Hematopoietic multipotent progenitor cell treated with erythropoietin and hydrocortisone succinate and interleukin-3 and kit ligand, for 15 days (in vitro differentiated cells): ENCODE data around the gene PDGFB.

ENCODE experiments used
- DNase-seq: peaks from one replicate; pipeline ENCODE4 v3.0.0-alpha.2; 2015; ENCODE audit warnings: low spot score

PDGFB gene

GRCh38 chr22:39239561-39240423 is 5.0 kb downstream of the PDGFB start:
- no peak for DNase-seq

DNA sequence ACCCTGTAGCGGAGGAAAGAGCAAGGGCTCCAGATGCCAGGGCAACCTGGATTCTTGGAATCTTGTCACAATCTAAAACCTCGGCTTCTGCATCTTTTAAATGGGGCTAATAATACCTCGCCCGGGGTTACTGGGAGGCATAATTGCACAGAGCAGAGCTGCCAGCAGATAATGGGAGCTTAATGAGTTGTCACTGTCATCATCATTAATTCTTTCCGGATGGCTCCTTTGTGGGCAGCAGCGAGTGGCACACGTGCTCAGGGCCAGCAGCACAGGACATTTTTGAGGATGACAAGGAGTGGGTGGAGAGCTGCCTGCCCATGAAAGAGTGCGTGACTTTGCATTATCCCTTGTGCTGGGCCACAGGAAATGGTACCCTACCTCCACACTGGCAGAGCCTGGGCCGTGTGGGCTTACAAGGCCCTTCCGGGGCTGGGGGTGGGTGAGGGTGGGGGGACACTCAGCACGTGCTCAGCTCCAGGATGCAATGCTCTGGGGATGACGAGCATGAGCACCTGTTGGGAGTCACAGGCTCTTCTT is 5.7 kb downstream of the PDGFB start:
- DNase-seq, result no peak

DNA sequence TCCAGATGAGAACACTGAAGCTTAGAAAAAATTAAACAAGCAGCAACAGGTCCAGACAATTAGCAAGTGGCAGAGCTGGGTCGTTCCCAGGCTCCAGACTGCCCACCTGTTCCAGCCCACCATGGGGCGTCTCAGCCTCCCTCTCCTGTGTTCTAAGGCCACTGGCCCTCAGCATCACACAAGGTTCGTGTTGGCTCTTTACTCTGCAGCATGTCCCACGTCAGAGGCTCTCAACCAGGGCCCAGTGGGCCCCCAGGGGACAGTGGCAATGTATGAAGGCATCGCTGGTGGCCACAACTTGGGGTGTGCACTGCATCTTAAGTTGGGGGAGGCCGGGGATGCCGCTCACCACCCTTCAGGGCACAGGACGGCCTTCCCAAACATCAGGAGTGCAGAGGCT is 6.2 kb downstream of the PDGFB start:
- no peak for DNase-seq

DNA sequence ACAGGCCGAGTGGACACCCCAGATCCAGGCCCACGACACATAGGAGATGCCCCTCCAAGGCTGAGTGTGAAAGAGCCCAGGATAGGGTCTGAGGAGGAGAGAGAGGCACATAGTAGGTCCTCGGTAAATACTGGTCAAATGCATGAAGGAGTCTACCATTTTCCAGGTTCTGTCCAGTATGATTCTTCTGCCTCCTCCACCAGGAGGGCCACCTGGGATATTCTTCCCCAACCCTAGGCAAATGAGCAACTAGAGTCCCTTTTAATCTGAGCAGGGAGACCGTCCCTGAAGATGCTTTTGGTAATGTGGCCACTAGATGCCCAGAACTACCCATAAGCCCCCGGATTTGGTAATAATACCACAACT is 6.7 kb downstream of the PDGFB start:
- no peak for DNase-seq

DNA sequence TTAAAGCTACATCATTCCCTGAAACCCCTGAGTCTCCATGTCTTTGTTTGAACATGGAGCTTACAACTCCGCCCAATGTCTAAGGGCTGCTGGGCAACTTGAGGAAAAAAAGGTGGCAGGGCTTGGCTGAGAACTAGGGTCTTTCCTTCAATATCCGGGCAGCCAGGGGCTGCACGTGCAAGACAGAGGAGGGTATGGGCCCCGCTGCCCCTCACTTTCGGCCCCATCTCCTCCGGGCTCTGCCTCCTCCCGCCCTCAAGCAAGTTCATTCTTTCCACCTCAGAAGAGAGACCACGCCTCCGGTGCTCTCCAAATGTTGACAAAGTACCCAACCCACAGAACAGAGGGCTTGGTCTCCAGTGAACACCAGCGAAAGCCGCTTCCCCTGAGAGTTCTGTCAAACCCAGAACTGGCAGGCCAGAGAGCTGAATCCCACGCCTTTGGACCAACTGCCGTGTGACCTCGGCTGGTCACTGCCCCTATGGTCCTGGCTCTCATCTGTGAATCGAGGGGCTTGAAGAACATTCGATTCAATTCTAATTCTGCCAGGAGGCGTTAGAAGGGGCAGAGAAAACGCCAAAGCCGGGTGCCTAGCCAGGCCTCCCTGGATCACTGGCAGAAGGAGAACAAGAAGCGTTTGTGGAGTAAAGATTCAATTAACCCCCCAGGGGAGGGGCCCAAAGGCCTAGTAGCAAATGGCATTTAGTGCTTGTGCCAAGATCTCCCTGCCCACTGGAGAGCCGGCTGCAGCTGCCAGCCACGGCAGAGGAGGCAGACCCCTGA is 7.3 kb downstream of the PDGFB start:
- no peak for DNase-seq

DNA sequence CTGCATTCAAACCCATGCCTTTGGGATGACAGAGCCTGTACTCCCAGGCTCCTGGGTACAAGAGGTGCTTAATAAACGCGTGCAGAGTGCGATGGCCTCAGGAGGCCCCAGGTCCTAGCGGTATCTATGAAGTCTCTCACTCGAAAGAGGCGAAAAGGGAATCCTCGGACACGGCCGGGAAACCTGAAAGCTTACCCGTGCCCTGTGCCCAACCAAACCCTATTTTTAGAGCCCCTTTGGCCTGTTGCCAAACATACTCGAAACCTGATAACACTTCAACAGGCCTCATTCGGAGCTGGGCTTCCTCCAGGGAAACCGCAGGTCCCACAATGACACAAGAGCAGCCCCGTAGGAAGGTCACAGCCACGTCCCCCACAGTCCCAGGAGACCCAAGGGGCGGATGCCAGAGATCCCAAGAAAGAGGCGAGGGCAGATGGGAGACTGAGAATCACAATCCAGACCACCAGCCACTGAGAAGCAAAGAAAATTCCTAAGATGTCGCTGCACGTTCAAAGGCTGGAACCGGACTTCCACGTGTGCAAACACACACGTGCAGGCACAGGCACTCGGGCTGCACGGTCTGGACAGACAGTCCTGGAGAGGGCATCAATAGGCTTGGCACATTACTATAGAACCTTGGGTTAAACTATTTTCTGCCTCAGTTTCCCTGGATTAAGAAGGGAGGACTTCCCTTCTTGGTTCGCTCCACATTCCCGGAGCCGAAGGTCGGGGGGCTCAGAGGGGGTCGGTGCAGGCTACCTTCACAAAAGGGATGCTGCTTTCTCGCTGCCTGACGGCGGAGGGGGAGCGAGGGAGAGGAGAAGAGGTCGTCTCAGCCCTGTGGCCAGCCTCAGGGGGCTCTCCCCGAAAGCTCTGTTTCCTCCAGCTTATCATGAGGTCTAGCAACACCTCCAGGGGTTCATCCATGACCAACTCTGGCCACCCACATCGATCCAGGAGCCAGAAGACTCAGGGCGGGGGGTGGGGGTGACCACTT is 8.2 kb downstream of the PDGFB start:
- peak; percentile 19 for DNase-seq

DNA sequence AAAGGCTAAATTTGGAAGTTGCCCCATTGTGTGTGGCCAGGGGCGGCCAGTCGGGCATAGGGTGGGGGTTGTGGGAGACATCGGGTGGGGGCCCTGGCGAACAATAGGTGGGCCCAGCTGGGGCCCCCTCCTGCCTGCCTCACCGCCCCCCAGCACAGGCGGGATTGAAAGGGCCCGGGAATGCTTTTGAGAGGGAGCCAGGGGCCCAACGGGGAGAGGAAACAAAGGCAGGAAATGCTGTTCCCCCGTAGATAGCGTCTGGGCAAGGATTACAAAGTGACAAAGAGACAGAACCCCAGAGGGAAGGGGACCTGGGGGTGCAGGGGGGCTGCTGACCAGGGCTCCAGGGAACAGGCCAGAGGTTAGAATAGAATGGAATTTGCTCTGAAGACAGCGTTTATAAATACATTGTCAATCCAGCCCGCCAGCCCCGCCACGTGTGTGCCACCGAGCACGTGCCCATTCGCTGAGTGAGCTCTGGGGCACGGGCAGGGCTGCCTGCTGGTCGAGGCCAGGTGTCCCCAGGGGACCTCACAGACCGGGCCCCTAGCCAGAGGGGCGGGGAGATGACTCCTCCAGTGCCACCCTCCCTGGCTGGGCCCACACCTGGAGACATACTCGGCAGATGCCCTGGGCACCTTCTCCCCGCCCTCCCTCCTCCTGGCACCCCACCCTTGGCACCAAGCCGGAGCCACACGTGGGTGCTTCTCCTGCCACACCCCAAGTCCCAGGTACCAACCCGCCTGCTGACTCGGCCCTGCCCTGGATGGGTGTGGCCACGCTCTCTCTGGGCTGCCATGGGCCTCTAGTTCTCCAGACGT is 9.7 kb downstream of the PDGFB start:
- no peak for DNase-seq

DNA sequence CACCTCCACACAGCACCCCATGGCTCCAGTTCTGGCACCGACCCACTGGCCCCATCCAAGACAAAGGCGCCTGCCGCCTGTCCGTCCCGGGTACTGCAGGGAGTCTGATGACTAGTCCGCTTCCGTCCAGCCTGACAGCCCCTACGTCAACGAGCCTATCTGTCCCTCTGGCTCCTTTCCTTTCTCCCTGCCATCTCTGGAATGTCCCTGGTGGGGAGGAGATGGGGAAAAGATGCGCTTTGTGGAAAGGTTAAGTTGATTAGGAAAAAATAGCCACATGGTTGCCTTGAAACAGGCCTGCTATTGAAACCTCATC is 10.4 kb downstream of the PDGFB start:
- DNase-seq, result no peak

DNA sequence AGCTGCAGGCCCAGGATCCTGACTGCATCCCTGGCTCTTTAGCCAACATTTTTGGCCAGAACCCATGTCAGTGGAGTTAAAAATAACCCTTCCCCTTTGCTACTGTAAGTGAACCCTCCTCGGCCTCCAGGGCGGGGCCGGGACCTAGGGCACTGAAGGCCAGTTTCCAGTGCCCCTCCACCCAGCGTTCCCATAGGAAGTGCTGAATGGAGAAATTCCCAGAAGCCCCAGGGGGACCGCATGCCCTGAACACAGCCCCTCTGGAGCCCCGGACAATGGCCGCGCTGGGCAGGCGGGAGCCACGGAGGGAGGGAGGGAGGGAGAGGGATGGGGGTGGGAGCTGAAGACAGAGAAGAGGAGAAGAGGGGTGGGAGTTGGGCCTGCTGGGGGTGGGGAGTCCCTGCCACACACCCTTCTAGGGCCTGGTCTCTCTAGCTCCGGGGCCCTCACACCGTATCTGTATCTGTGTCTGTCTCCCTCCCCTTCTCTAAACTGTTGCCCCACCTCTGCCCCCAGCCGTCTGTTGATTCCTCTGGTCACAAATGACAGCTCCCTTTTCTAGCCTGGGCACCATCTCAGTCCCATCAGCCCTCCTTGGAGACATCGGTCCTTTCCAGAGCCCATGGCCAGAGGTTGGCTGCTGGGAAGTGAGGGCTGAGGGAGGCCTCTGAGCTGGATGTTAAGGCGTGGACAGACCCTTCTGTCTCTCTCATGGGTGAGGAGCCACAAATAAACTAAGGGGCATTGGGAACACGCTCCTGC is 10.9 kb downstream of the PDGFB start:
- DNase-seq, result no peak

DNA sequence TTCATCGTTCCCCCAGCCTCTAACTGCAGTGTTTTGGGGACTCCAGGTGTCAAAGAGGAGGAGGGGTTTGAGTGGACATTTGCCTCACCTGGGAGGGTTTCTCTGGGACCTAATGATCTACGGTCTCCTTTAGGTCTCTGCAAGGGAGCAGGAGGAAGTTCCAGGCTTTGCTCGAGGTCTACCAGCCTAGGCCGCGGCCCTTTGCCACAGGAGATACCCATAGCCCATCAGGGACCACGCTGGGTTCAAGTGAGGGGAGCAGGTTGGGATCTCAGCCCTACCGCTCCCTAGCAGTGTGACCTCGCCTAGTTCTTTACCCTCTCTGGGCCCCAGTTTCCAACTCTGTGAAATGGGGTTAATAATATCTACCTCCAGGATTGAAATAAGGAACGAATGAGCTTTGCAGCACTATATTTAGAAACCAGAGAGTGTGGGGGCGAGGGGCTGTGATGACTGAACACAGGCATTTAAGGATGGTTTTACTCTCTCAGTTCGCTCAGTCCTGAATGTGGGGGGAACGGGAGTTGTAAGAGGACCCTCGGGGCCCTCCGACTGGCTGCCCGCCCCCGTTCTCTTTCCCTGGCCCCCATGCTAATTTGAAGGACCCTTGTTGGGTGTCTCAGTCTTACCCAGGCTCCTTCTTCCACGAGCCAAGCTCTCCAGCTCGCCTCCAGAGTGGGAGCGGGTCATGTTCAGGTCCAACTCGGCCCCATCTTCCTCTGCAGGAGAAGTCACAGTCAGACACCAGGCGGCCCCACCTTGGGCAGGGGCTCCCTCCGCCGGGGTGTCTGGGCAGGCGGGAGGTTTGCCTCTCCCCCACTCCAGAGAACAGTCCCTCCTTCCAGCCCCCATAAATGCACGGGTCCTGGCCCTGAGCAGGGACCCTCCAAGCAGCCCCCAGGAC is 11.7 kb downstream of the PDGFB start:
- DNase-seq, result no peak

- no peak for DNase-seq
Measured at GRCh38 chr22:39232246-39232645, 12.5 kb downstream of the PDGFB start.

GRCh38 chr22:39231197-39231950 is 13.4 kb downstream of the PDGFB start:
- DNase-seq, result no peak

GRCh38 chr22:39230261-39231196 is 14.3 kb downstream of the PDGFB start:
- DNase-seq, result no peak

- no peak for DNase-seq
Measured at GRCh38 chr22:39229688-39230260, 15.0 kb downstream of the PDGFB start.

DNA sequence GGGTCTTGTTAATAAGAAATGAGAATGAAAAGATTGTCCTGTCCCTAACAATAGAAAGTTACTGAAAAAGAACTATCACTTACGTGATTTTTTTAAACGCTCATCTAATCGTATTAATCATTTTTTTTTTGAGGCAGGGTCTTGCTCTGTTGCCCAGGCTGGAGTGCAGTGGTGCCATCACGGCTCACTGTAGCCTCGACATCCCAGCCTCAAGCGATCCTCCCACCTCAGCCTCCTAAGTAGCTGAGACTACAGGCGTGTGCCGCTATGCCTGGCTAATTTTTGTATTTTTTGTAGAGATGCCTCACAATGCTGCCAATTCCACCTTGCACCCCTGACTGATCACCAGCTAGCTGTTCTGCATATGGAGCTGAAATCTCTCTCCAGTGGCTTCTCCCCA is 15.7 kb downstream of the PDGFB start:
- DNase-seq, result no peak

DNA sequence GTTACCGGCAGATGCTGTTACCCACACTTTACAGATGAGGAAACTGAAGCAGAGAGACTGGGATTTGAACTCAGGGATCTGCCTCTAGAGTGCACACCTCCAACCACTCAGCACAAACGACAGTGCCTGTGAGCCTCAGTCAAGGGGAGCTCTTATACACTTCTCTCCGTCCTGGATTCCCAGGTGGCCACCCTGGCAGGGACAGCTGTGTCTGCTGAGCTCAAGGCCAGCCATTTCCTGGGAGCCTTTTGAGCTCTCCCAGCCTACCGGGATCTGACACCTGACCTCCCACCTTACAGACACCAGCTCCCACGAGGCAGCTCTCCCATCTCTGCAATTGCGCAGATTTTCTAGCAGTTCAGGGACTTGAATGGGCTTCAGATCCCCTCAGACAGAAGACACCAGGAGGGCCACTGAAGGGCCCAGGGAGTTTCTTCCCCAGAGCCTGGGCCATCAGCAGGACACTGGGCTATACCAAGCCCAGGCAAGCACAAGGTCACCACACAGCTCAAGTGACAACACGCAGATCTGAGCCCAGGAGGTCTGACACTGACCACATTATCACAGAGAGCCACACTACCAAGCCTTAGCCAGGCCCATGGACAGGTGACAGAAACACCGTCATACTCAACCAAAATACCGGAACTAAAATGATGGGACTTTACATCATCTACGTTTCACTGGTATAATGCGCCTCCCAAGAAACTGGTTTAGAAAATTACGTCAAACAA is 17.1 kb downstream of the PDGFB start:
- DNase-seq, result no peak
